Measurements from ENCODE around the gene PHIP. TPM values are rescaled to one million over a fixed set of nuclear protein-coding genes. Genes with fewer than 3 reads are reported as not detected.
"Not testable (repeated sequence)": the region's sequence is repeated elsewhere in the genome, so short reads cannot be mapped to it uniquely, and the experiment has no call there.

Gene PHIP
- total and polyA plus RNA-seq, 9 of the 15 experiments (the other 6 are each of a cell fraction or from before 2014, with no cell fraction given), result 8.1 to 36.3 (median 16.5) TPM

DNA sequence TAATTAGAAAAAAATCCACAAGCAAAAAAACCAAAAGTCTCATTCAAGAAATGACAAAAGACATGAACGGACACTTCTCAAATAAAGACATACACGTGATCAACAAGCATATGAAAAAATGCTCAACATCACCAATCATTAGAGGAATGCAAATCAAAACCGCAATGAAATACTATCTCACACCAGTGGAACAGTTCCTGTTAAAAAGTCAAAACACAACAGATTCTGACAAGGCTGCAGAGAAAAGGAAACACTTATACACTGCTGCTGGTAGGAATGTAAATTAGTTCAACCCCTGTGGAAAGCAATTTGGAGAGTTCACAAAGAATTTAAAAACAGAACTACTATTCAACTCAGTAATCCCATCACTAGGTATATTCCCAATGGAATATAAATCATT lies 152.7 kb downstream of the PHIP start (continued):
- no peak for TF ChIP-seq MITF (IDR thresholded peaks at IDR 0.05)
- TF ChIP-seq NCOA6 (IDR thresholded peaks at IDR 0.05), result no peak
- no peak for TF ChIP-seq IRF2 (CRISPR knock-in tag; IDR thresholded peaks at IDR 0.05)
- TF ChIP-seq, protein P1, sequence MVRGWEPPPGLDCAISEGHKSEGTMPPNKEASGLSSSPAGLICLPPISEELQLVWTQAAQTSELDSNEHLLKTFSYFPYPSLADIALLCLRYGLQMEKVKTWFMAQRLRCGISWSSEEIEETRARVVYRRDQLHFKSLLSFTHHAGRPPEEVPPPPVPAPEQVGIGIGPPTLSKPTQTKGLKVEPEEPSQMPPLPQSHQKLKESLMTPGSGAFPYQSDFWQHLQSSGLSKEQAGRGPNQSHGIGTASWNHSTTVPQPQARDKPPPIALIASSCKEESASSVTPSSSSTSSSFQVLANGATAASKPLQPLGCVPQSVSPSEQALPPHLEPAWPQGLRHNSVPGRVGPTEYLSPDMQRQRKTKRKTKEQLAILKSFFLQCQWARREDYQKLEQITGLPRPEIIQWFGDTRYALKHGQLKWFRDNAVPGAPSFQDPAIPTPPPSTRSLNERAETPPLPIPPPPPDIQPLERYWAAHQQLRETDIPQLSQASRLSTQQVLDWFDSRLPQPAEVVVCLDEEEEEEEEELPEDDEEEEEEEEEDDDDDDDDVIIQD (CRISPR knock-in tag; IDR thresholded peaks at IDR 0.05), result no peak
- TF ChIP-seq, protein P2, sequence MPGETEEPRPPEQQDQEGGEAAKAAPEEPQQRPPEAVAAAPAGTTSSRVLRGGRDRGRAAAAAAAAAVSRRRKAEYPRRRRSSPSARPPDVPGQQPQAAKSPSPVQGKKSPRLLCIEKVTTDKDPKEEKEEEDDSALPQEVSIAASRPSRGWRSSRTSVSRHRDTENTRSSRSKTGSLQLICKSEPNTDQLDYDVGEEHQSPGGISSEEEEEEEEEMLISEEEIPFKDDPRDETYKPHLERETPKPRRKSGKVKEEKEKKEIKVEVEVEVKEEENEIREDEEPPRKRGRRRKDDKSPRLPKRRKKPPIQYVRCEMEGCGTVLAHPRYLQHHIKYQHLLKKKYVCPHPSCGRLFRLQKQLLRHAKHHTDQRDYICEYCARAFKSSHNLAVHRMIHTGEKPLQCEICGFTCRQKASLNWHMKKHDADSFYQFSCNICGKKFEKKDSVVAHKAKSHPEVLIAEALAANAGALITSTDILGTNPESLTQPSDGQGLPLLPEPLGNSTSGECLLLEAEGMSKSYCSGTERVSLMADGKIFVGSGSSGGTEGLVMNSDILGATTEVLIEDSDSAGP (CRISPR knock-in tag; IDR thresholded peaks at IDR 0.05), result no peak
- TF ChIP-seq GABPB2 (CRISPR knock-in tag; conservative IDR thresholded peaks at IDR 0.05), result no peak
- no peak for TF ChIP-seq CXXC5 (CRISPR knock-in tag; IDR thresholded peaks at IDR 0.05)
- TF ChIP-seq TARDBP (IDR thresholded peaks at IDR 0.05), result no peak
- TF ChIP-seq HOXB6 (CRISPR knock-in tag; IDR thresholded peaks at IDR 0.05; ENCODE audit: borderline replicate concordance), result no peak
- TF ChIP-seq ZNF232 (CRISPR knock-in tag; IDR thresholded peaks at IDR 0.05), result no peak

DNA sequence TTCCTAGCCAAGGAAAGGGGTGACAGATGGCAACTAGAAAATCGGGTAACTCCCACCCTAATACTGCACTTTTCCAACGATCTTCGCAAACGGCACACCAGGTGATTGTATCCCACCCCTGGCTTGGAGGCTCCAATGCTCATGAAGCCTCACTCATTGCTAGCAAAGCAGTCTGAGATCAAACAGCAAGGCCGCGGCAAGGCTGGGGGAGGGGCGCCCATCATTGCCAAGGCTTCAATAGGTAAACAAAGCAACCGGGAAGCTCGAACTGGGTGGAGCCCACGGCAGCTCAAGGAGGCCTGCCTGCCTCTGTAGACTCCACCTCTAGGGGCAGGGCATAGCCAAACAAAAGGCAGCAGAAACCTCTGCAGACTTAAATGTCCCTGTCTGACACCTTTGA lies 156.9 kb downstream of the PHIP start:
- H3K79me2 ChIP-seq (ENCODE audit: control insufficient read depth, insufficient read depth, low read length); ATAC-seq; CTCF ChIA-PET (ENCODE audit: low intra/inter-chr PET ratio); H3K27ac ChIP-seq (ENCODE audit: extremely low read depth, low read depth, low read length); H3K4me3 ChIP-seq; H3K9me3 ChIP-seq (replicated peaks; ENCODE audit: control insufficient read depth, insufficient read depth, low read depth, low read length); FAIRE-seq; H4K20me1 ChIP-seq (replicated peaks; ENCODE audit: control insufficient read depth, insufficient read depth, low read length); H3K9ac ChIP-seq (ENCODE audit: insufficient read depth in 1 of 2, low read depth in 2 of 2, low read length in 2 of 2); H3K27me3 ChIP-seq (ENCODE audit: control insufficient read depth in 2 of 2, insufficient read depth in 2 of 2, low read length in 2 of 2); H3K36me3 ChIP-seq (ENCODE audit: control insufficient read depth, insufficient read depth, low read length); intact Hi-C loops (cut with micrococcal nuclease); POLR2A ChIA-PET; H3K9me1 ChIP-seq (ENCODE audit: control insufficient read depth, insufficient read depth, low read length); H3K4me1 ChIP-seq (replicated peaks in 1 of 2; ENCODE audit: control insufficient read depth in 2 of 2, insufficient read depth in 2 of 2, low read length in 2 of 2); BruUV-seq (replicated peaks); in situ Hi-C loops (cut with MboI): not testable (repeated sequence)
- DNase-seq (ENCODE audit: extremely low read depth in 1 of 4, low spot score in 3 of 4), result peak in 1 of 4 experiments; percentile 6
- Histone ChIP-seq H2AFZ (ENCODE audit: low read depth, low read length) (peak overlapping the region; percentile 22; the same call in 1 of the 2 replicates), H3K4me2 (ENCODE audit: insufficient read depth, low read length) (peak overlapping the region; percentile 32; the same call in 1 of the 2 replicates)
- WGBS (ENCODE audit: insufficient coverage, low coverage, missing lambda C conversion rate), result 6% methylated on average over 9 of the region's 10 CpGs

Data from K562 (cell line).